Upper lobe of left lung (tissue), 4 donors: Measurements from ENCODE around the gene PLEKHG3.

ENCODE experiments used
- CTCF ChIP-seq, 6 experiments: fragments of 450-650 bp in 4 of 6; fragments of 200-600 bp in 2 of 6; sonication (generic) in 2 of 6; IDR thresholded peaks; one replicate each; pipeline ENCODE4 v1.5.1; 2016 to 2019; ENCODE audit warnings: antibody characterized with exemption in 6 of 6
- EP300 ChIP-seq, 4 donors: sonication (generic); formaldehyde crosslinking; IDR thresholded peaks; one replicate each; pipeline ENCODE4 v1.5.1; 2017; ENCODE audit warnings: antibody characterized with exemption in 4 of 4, control low read depth in 2 of 4
- POLR2AphosphoS5 ChIP-seq, 2 donors: sonication (generic); formaldehyde crosslinking; IDR thresholded peaks; one replicate each; pipeline ENCODE4 v1.5.1; 2017; ENCODE audit warnings: antibody characterized with exemption in 2 of 2

- TF ChIP-seq EP300 (IDR thresholded peaks at IDR 0.05) (no peak), CTCF (IDR thresholded peaks at IDR 0.05) (no peak), POLR2AphosphoS5 (IDR thresholded peaks at IDR 0.05) (no peak)
Measured at GRCh38 chr14:64715628-64716412, 11.6 kb downstream of the PLEKHG3 start.
